ENCODE data around the gene MDN1.

MDN1 gene

GRCh38 chr6:89605861-89606260 lies 213.7 kb downstream of the MDN1 start:
- in situ Hi-C loops (cut with HindIII; ENCODE audit: low sequenced_read_pairs) = no loop called here
- H3K4me3 ChIP-seq (ENCODE audit: low read depth, low read length) = no peak overlapping the region
- TF ChIP-seq CTCF (IDR thresholded peaks at IDR 0.05; ENCODE audit: low read depth, low read length, missing control alignments) = no peak
- DNase-seq (ENCODE audit: low read depth) = no peak

- TF ChIP-seq CTCF (IDR thresholded peaks at IDR 0.05; ENCODE audit: low read depth, low read length, missing control alignments) = no peak
- in situ Hi-C loops (cut with HindIII; ENCODE audit: low sequenced_read_pairs) = no loop called here
- DNase-seq (ENCODE audit: low read depth) = no peak
- no peak overlapping the region for H3K4me3 ChIP-seq (ENCODE audit: low read depth, low read length)
Measured at GRCh38 chr6:89604653-89605052, 214.9 kb downstream of the MDN1 start.

DNA sequence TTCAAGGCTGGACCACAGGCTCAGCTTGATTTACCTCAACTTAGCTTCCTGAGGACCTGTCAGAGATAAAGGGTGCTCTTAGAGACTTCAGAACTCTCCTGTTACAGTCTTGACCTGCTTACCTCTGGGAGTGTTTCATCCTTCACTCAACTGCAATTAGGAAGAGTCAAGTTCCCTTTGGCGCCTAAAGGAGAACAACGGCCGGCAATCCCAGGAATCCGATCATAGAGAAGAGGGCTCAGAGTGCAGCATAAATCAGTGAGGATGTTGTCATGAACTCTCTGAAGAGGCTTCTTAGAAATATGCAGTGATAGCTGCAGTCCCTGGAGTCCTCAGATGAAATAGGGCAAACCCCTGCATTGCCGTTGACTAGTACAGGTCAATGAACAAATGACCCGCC lies 217.4 kb downstream of the MDN1 start:
- no peak for TF ChIP-seq CTCF (IDR thresholded peaks at IDR 0.05; ENCODE audit: low read depth, low read length, missing control alignments)
- DNase-seq (ENCODE audit: low read depth) = no peak
- in situ Hi-C loops (cut with HindIII; ENCODE audit: low sequenced_read_pairs) = no loop called here
- H3K4me3 ChIP-seq (ENCODE audit: low read depth, low read length) = no peak overlapping the region

DNA sequence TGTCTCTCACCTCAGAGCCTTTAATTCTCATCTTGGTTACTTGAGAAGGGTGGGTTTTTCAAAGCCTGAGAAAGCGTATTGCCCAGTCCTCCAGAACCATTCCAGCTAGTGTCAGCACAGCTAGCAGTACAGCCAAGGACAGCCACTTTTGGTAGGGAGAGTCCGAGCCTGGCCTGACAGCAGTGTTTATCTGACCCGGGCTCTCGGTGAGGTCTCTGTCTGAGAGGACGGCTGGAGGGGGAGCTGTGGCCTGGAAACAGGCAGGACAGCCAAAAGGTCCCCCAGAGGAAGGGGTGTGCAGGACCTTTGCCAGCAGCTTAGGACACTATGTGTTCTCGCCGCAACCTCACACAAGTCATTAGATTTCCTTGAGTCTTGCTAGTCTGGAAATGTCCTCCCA lies 219.9 kb downstream of the MDN1 start:
- DNase-seq (ENCODE audit: low read depth) = no peak
- TF ChIP-seq CTCF (IDR thresholded peaks at IDR 0.05; ENCODE audit: low read depth, low read length, missing control alignments) = no peak
- in situ Hi-C loops (cut with HindIII; ENCODE audit: low sequenced_read_pairs) = no loop called here
- H3K4me3 ChIP-seq (ENCODE audit: low read depth, low read length) = no peak overlapping the region

- TF ChIP-seq CTCF (IDR thresholded peaks at IDR 0.05; ENCODE audit: low read depth, low read length, missing control alignments) = no peak
- DNase-seq (ENCODE audit: low read depth) = peak; percentile 22
- in situ Hi-C loops (cut with HindIII; ENCODE audit: low sequenced_read_pairs) = no loop called here
- no peak overlapping the region for H3K4me3 ChIP-seq (ENCODE audit: low read depth, low read length)
Measured at GRCh38 chr6:89597988-89598387, 221.6 kb downstream of the MDN1 start.

DNA sequence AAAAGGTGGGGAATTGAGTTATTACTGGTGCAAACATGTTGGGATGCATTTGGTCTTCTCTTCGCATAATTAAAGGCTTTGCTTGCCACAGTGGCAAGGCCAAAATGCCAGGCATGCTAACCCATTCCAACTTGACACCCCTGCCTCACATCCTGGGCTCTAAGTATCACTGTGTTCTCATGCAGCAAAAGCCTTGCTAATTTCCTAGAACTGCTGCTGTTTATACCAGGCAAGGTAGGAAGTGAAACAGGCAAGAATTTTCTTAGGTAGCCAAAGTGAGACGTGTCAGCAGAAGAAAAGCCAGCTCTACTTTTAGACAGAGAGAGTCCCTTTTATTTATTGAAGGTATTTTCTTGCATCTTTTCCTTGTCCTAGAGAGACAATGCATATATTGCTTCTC lies 222.2 kb downstream of the MDN1 start:
- in situ Hi-C loops (cut with HindIII; ENCODE audit: low sequenced_read_pairs) = no loop called here
- DNase-seq (ENCODE audit: low read depth) = no peak
- TF ChIP-seq CTCF (IDR thresholded peaks at IDR 0.05; ENCODE audit: low read depth, low read length, missing control alignments) = no peak

GRCh38 chr6:89596484-89596883 lies 223.1 kb downstream of the MDN1 start:
- DNase-seq (ENCODE audit: low read depth) = no peak
- no peak for TF ChIP-seq CTCF (IDR thresholded peaks at IDR 0.05; ENCODE audit: low read depth, low read length, missing control alignments)
- no peak overlapping the region for H3K4me3 ChIP-seq (ENCODE audit: low read depth, low read length)
- in situ Hi-C loops (cut with HindIII; ENCODE audit: low sequenced_read_pairs) = no loop called here

More for the DNA sequence above, 222.2 kb downstream of the MDN1 start:
- no peak overlapping the region for H3K4me3 ChIP-seq (ENCODE audit: low read depth, low read length)

Measured in astrocyte of the cerebellum (primary cell).